Subcutaneous adipose tissue (tissue), 4 donors: Measurements from ENCODE around the gene CARD10. TPM values are rescaled to one million over a fixed set of nuclear protein-coding genes. Genes with fewer than 3 reads are reported as not detected.

ENCODE experiments used
- total RNA-seq, 4 donors: library from RNA; depleted of rRNA; stranded (reverse); fragments of >200 nt; gene quantifications; one replicate each; pipeline ENCODE4 v1.1.0, GENCODE V29; 2016
- TF ChIP-seq, protein P1 (sequence below): fragments of 450-650 bp; IDR thresholded peaks from one replicate; pipeline ENCODE4 v1.5.1; 2016; ENCODE audit warnings: low read depth, mild to moderate bottlenecking, control low read depth, antibody characterized with exemption, moderate library complexity

The CARD10 gene
- total RNA-seq, 4 donors from 2014 or later: 1.9 to 11.7 (median 3.6) TPM

DNA sequence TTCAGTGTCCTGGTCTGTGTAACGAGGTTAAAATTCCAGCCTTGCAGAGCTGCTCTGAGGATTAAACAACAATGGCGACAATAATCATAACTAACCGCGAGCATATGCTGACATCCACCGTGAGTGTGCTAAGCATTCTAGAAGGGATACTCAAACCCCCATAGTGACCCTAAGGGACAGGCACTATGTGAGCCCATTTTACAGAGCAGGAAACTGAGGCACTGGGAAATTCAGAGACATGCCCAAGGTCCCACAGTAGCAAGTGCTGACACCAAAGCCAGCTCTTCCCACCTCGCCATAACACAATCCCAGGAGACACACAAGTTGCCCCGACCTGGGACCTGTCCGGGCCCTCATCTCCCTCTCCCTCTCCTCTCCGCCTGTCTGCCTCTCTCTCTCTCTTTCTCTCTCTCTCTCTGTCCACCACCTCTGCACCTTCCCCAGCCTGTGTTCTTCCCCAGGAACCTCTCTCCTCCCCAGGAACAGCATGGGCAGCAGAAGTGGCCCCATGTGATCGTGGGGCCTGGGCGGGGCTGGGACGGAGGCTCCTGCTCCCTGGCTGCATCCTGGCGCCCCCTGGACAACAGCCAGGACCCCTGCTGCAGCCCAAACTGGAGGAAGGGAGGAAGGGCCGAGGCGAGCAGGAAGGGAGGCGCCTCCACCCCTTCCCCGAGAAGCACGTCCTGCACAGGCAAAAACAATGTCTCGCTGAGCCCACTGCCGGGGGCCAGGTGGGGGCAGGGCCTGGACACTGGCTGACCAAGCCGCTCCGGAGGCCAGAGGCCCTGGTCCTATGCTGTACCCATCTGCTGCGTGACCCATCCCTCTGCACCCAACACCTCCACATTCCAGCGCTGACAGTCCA lies 18.2 kb downstream of the CARD10 start:
- TF ChIP-seq, protein P1, sequence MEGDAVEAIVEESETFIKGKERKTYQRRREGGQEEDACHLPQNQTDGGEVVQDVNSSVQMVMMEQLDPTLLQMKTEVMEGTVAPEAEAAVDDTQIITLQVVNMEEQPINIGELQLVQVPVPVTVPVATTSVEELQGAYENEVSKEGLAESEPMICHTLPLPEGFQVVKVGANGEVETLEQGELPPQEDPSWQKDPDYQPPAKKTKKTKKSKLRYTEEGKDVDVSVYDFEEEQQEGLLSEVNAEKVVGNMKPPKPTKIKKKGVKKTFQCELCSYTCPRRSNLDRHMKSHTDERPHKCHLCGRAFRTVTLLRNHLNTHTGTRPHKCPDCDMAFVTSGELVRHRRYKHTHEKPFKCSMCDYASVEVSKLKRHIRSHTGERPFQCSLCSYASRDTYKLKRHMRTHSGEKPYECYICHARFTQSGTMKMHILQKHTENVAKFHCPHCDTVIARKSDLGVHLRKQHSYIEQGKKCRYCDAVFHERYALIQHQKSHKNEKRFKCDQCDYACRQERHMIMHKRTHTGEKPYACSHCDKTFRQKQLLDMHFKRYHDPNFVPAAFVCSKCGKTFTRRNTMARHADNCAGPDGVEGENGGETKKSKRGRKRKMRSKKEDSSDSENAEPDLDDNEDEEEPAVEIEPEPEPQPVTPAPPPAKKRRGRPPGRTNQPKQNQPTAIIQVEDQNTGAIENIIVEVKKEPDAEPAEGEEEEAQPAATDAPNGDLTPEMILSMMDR: no peak

- TF ChIP-seq, protein P1: no peak
These were observed 19.2 kb downstream of the CARD10 start for GRCh38 chr22:37499789-37500540.

GRCh38 chr22:37499027-37499707 lies 20.0 kb downstream of the CARD10 start:
- TF ChIP-seq, protein P1: no peak

- TF ChIP-seq, protein P1: no peak
These were observed 20.8 kb downstream of the CARD10 start for GRCh38 chr22:37498289-37498909.

DNA sequence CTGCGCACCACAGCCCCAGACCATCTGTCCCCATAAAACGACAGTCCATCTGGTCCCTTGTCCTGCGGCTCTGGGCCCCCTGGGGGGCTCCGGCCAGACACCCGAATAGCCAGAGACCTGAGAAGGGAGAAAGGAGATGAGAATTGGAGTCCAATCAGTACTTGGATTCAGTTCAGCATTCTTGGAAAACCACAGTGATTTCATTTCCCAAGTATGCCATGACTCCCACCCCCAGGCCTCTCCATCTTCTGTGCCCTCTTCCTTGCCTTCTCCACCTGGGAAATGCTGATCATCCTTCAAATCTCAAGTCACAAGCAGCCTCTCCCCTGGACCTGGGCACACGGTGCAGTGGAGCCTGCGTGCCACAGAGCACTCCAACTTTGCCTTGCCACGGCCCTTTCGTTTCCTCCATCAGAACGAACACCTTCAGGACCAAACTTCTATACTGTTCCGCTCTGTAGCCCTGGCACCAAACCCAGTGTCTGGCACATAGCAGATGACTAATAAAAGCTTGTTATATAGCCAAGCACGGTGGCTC lies 22.1 kb downstream of the CARD10 start:
- TF ChIP-seq, protein P1: no peak

- TF ChIP-seq, protein P1: no peak
These were observed 22.6 kb downstream of the CARD10 start for GRCh38 chr22:37496651-37497050.
